HG03045 (cell line): ENCODE measurements around the gene KERA.

Experiments
- ATAC-seq: cut with Tn5 transposase; IDR thresholded peaks from one replicate; pipeline ENCODE4 v1.9.1; 2021; ENCODE audit warnings: mild to moderate bottlenecking, moderate library complexity; ENCODE audit not compliant: unreplicated experiment

Gene KERA

GRCh38 chr12:91017511-91018263, 40.1 kb downstream of the KERA start:
- ATAC-seq = no peak

DNA sequence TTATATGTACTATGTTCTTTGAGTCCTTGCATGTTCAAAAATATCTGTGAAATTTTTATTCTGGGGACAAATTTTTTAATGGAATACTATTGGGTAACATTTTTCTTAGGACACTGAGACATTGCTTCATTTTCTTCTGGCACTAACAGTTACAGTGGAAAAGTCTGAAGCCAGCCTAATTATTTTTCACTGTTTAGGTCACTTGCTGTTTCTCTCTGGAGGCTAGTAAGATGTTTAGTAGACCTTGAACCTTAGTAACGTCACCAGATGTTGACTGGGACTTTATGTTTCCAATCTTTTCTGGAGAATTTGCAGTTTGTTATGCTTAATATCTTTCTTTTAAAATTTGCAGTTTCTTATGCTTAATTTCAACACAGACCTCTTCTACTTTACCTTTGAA, 40.8 kb downstream of the KERA start:
- no peak for ATAC-seq

DNA sequence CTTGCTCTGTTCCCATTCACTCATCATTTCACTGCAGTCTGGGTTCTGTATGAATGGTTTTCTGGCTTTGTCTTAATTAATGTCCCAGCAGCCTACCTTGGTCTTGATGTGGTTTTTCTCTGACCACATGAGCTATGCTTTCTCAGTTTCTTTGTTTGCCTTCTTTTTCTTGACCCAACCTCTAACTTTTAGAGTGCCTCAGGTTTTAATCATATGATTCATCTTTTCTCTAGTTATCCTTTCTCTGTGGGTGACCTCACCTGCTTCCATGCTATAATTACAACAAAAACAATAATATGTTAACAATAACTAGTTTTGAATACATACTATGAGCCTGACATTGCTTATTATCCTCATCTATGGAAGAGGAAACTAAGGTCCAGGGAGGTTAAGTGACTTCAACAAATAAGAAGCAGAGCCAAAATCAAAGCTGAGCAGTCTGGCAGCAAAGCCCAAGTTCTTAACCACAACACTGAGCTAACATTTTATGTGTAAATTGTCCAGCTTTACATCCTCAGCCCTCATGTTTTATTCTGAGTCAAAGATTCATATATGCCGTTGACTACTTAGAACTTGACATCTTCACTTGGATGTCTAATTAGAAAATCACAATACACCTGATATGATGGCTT, 48.4 kb downstream of the KERA start:
- peak; percentile 79 for ATAC-seq

GRCh38 chr12:91007531-91008290, 50.1 kb downstream of the KERA start:
- peak; percentile 73 for ATAC-seq

GRCh38 chr12:91004872-91005271, 53.0 kb downstream of the KERA start, which contains the start of gene EPYC:
Gene EPYC, minus strand, starts transcription at chr12:91004972. Its CDS starts 2,407 bp downstream, at chr12:91002565.
- ATAC-seq = no peak

DNA sequence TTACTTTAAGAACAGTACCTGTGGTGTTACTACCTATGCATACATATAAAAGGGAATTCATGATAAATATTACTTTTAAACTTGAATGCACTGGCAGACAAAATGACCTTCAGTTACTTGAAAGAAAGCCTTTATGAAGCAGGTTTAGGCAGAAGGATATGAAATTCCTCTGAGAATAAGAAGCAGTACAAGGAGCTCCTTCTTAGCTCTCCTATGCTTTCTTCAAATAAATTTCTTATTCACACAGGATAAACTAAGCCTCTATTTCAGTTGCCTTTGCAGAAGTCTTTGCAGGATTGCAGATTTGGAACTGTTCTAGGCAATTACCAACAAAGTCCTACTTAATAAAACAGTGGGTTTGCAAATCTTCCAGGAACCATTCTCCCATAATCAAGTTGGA, 54.1 kb downstream of the KERA start:
- ATAC-seq = no peak

DNA sequence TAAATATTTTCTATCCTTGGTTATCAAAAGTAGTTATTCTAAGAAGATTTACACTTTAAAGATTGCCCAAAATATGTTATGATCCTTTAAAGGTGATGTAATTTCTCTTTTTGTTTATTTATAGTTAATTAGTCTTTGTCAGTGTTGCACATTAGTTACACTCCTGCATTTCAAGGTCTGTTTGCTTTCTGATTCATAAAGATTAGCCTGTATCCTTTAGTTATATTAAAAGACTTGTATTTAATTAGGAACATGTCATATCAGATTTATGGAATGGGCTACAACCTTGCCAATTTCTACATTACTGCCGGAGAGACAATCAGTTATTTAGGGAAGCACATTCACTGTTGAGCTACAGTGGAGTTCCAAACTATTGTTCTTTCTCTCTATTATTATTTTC, 56.5 kb downstream of the KERA start:
- no peak for ATAC-seq
